Natural killer cell (primary cell): ENCODE data around the gene CENPM. TPM values are rescaled to one million over a fixed set of nuclear protein-coding genes. Genes with fewer than 3 reads are reported as not detected.

Source experiments
- ATAC-seq, 3 donors: fragments of 150-1000 bp in 2 of 3; fragments of 200-7000 bp in 1 of 3; cut with Tn5 transposase; 1 replicate in 1 of 3; 2 replicates in 2 of 3; pipeline ENCODE4 v1.10.0; 2021; ENCODE audit warnings: mild to moderate bottlenecking in 2 of 3, moderate library complexity in 2 of 3
- DNase-seq, 2 donors: peaks; one replicate each; pipeline versions ENCODE4 v3.0.0 to v3.0.0-alpha.2; 2013 to 2021; ENCODE audit warnings: mixed read lengths in 1 of 2
- H3K27ac ChIP-seq: one replicate; pipeline ENCODE4 v1.5.1; 2013; ENCODE audit warnings: mild to moderate bottlenecking, low read length
- H3K27me3 ChIP-seq: one replicate; pipeline ENCODE4 v1.6.1; 2013; ENCODE audit warnings: low read length; ENCODE audit not compliant: control insufficient read depth, insufficient read depth
- H3K36me3 ChIP-seq: one replicate; pipeline ENCODE4 v1.6.1; 2013; ENCODE audit warnings: low read length; ENCODE audit not compliant: control insufficient read depth, insufficient read depth
- H3K4me1 ChIP-seq: one replicate; pipeline ENCODE4 v1.6.1; 2013; ENCODE audit warnings: low read length; ENCODE audit not compliant: control insufficient read depth, insufficient read depth
- H3K4me3 ChIP-seq: one replicate; pipeline ENCODE4 v1.5.1; 2013; ENCODE audit warnings: low read length
- H3K9me3 ChIP-seq: one replicate; pipeline ENCODE4 v1.6.1; 2013; ENCODE audit warnings: low read length; ENCODE audit not compliant: control insufficient read depth, insufficient read depth
- H3K27ac Mint-ChIP-seq, 2 donors: one replicate each; pipeline ENCODE4 v1.8.0; 2022; ENCODE audit warnings: mild to moderate bottlenecking in 2 of 2, mixed read lengths in 2 of 2, moderate library complexity in 1 of 2
- H3K27me3 Mint-ChIP-seq, 2 donors: one replicate each; pipeline ENCODE4 v1.8.0; 2022; ENCODE audit warnings: low read depth in 2 of 2, mixed read lengths in 2 of 2
- H3K36me3 Mint-ChIP-seq: one replicate; pipeline ENCODE4 v1.8.0; 2022; ENCODE audit warnings: mixed read lengths
- H3K4me1 Mint-ChIP-seq, 2 donors: one replicate each; pipeline ENCODE4 v1.8.0; 2022; ENCODE audit warnings: mixed read lengths in 2 of 2
- H3K4me3 Mint-ChIP-seq: one replicate; pipeline ENCODE4 v1.8.0; 2022; ENCODE audit warnings: mild to moderate bottlenecking, moderate library complexity, mixed read lengths
- H3K9me3 Mint-ChIP-seq, 2 donors: one replicate each; pipeline ENCODE4 v1.8.0; 2022; ENCODE audit warnings: mixed read lengths in 2 of 2
- CTCF ChIP-seq: fragments of 200-600 bp; IDR thresholded peaks from one replicate; pipeline ENCODE4 v1.8.0; 2022; ENCODE audit warnings: antibody characterized with exemption
- WGBS: methylation state at CpG from one replicate; pipeline ENCODE4 v1.1.7; 2013; ENCODE audit warnings: missing lambda C conversion rate; ENCODE audit not compliant: insufficient coverage; 5-methylcytosine and 5-hydroxymethylcytosine counted together
- intact Hi-C: fragments of 100-400 bp; cut with micrococcal nuclease; formaldehyde crosslinking; loops from one replicate; pipeline ENCODE4 v1.14.2; 2022
- total RNA-seq, 4 donors: library from RNA; stranded (reverse); fragments of 120-200 nt in 1 of 4; gene quantifications; one replicate each; pipeline versions ENCODE4 v1.2.3 to v1.2.4, GENCODE V29; 2013 to 2022

CENPM gene
- total RNA-seq, 3 donors from 2014 or later (not counting 1 experiment from before 2014, with no cell fraction given) = 4.2 to 7.1 (median 6.1) TPM

GRCh38 chr22:41914611-41915034, 32.3 kb downstream of the CENPM start:
- TF ChIP-seq CTCF = no peak
- Mint-ChIP-seq H3K27me3 (peaks cover 24 to 34% of the 10 kb centered on the region in 2 donors), H3K9me3 (no peaks in the 10 kb centered on the region), H3K36me3 (no peaks in the 10 kb centered on the region), H3K4me1 (peaks cover 0 to 26% of the 10 kb centered on the region in 2 donors), H3K4me3 (no peak overlapping the region), H3K27ac (no peak overlapping the region)
- 2% methylated on average over 67 of the region's 67 CpGs for whole genome bisulfite sequencing
- intact Hi-C loops = no loop called here
- Histone ChIP-seq H3K27me3 (peaks cover 68% of the 10 kb centered on the region), H3K4me1 (peaks cover 58% of the 10 kb centered on the region), H3K27ac (no peak overlapping the region), H3K9me3 (no peaks in the 10 kb centered on the region), H3K36me3 (no peaks in the 10 kb centered on the region), H3K4me3 (no peak overlapping the region)
- ATAC-seq (peak in 1 of 3 donors; percentile 25), DNase-seq (no peak)

GRCh38 chr22:41913842-41914534, 33.0 kb downstream of the CENPM start:
- Mint-ChIP-seq H3K27ac (no peak overlapping the region), H3K9me3 (no peaks in the 10 kb centered on the region), H3K4me1 (peaks cover 5 to 26% of the 10 kb centered on the region in 2 donors), H3K36me3 (no peaks in the 10 kb centered on the region), H3K27me3 (peaks cover 24 to 37% of the 10 kb centered on the region in 2 donors), H3K4me3 (no peak overlapping the region)
- H3K36me3 ChIP-seq = no peaks in the 10 kb centered on the region
- no peak overlapping the region for H3K4me3 ChIP-seq
- no peak for ATAC-seq
- H3K27ac ChIP-seq = no peak overlapping the region
- no peak for TF ChIP-seq CTCF
- intact Hi-C loops = no loop called here
- no peaks in the 10 kb centered on the region for H3K9me3 ChIP-seq
- peaks cover 58% of the 10 kb centered on the region for H3K4me1 ChIP-seq
- peak in 1 of 2 donors; percentile 43 for DNase-seq
- WGBS = 6% methylated on average over 78 of the region's 79 CpGs
- peaks cover 65% of the 10 kb centered on the region for H3K27me3 ChIP-seq

GRCh38 chr22:41913040-41913719, 33.8 kb downstream of the CENPM start:
- Histone ChIP-seq H3K27me3 (peaks cover 61% of the 10 kb centered on the region), H3K27ac (no peak overlapping the region), H3K4me3 (no peak overlapping the region), H3K9me3 (no peaks in the 10 kb centered on the region), H3K36me3 (no peaks in the 10 kb centered on the region), H3K4me1 (peaks cover 58% of the 10 kb centered on the region)
- DNase-seq = no peak
- Mint-ChIP-seq H3K27ac (no peak overlapping the region), H3K9me3 (no peaks in the 10 kb centered on the region), H3K4me1 (peaks cover 12 to 33% of the 10 kb centered on the region in 2 donors), H3K4me3 (peak overlapping the region; percentile 47), H3K27me3 (peaks cover 24 to 37% of the 10 kb centered on the region in 2 donors), H3K36me3 (no peaks in the 10 kb centered on the region)
- intact Hi-C loops = no loop called here
- TF ChIP-seq CTCF = no peak
- 81% methylated on average over 10 of the region's 11 CpGs for WGBS
- no peak for ATAC-seq
